CD8-positive, alpha-beta memory T cell (primary cell): ENCODE data around the gene HIVEP2. TPM values are rescaled to one million over a fixed set of nuclear protein-coding genes. Genes with fewer than 3 reads are reported as not detected.

ENCODE experiments used
- CTCF ChIA-PET: fragments of 350-600 bp; sonication (Branson Sonifier 250); formaldehyde crosslinking; loops from one replicate; lab custom pipeline; 2021; ENCODE audit warnings: antibody characterized with exemption; lab: Charles Lee
- POLR2A ChIA-PET: fragments of 350-600 bp; sonication (Branson Sonifier 250); formaldehyde crosslinking; loops from one replicate; lab custom pipeline; 2021; ENCODE audit warnings: antibody characterized with exemption; lab: Charles Lee
- DNase-seq, 5 donors: peaks; one replicate each; pipeline versions ENCODE4 v3.0.0 to v3.0.0-alpha.2; 2020 to 2022; ENCODE audit warnings: mixed read lengths in 1 of 5
- H3K27ac ChIP-seq: one replicate; pipeline ENCODE4 v1.7.0; 2013; ENCODE audit warnings: low read depth, mild to moderate bottlenecking, low read length, moderate library complexity
- H3K27me3 ChIP-seq: 2 replicates; pipeline ENCODE4 v1.7.0; 2013; ENCODE audit warnings: low read length, mild to moderate bottlenecking; ENCODE audit not compliant: insufficient read depth, poor library complexity, severe bottlenecking
- H3K36me3 ChIP-seq: 2 replicates; pipeline ENCODE4 v1.7.0; 2013; ENCODE audit warnings: mild to moderate bottlenecking, low read length, moderate library complexity; ENCODE audit not compliant: insufficient read depth
- H3K4me1 ChIP-seq: 2 replicates; pipeline ENCODE4 v1.7.0; 2013; ENCODE audit warnings: mild to moderate bottlenecking, low read length, moderate library complexity; ENCODE audit not compliant: insufficient read depth
- H3K4me3 ChIP-seq: 2 replicates; pipeline ENCODE4 v1.7.0; 2013; ENCODE audit warnings: mild to moderate bottlenecking, low read length
- H3K9me3 ChIP-seq: 2 replicates; pipeline ENCODE4 v1.7.0; 2013; ENCODE audit warnings: mild to moderate bottlenecking, low read length
- H3K27ac Mint-ChIP-seq, 8 donors: one replicate each; pipeline ENCODE4 v1.8.0; 2020 to 2021; ENCODE audit warnings: mixed read lengths in 8 of 8, mild to moderate bottlenecking in 6 of 8, inconsistent platforms in 3 of 8, moderate library complexity in 3 of 8
- H3K27me3 Mint-ChIP-seq, 2 donors: one replicate each; pipeline ENCODE4 v1.8.0; 2020 to 2021; ENCODE audit warnings: mixed read lengths in 2 of 2, mild to moderate bottlenecking in 1 of 2, moderate library complexity in 1 of 2
- H3K36me3 Mint-ChIP-seq, 3 donors: one replicate each; pipeline ENCODE4 v1.8.0; 2020 to 2021; ENCODE audit warnings: mixed read lengths in 3 of 3, inconsistent platforms in 1 of 3, mild to moderate bottlenecking in 1 of 3
- H3K4me1 Mint-ChIP-seq, 3 donors: one replicate each; pipeline ENCODE4 v1.8.0; 2020 to 2021; ENCODE audit warnings: mixed read lengths in 3 of 3, inconsistent platforms in 1 of 3, mild to moderate bottlenecking in 1 of 3
- H3K4me3 Mint-ChIP-seq, 7 donors: one replicate each; pipeline ENCODE4 v1.8.0; 2020 to 2021; ENCODE audit warnings: mixed read lengths in 7 of 7, mild to moderate bottlenecking in 6 of 7, moderate library complexity in 4 of 7, inconsistent platforms in 2 of 7
- H3K9me3 Mint-ChIP-seq, 5 donors: one replicate each; pipeline ENCODE4 v1.8.0; 2020 to 2022; ENCODE audit warnings: mixed read lengths in 5 of 5, mild to moderate bottlenecking in 3 of 5, moderate library complexity in 2 of 5, inconsistent platforms in 1 of 5
- polyA plus RNA-seq: library from polyadenylated mRNA; unstranded; fragments of 300-500 nt; fragmentation: Illumina TruSeq; gene quantifications from one replicate; pipeline ENCODE4 v1.2.3, GENCODE V29; 2021
- total RNA-seq, 2 experiments: library from RNA; stranded (reverse); gene quantifications; one replicate each; pipeline ENCODE4 v1.2.3, GENCODE V29; 2021

HIVEP2 gene
- total and polyA plus RNA-seq, 3 experiments from 2014 or later, result 15.4 to 37.2 (median 37.1) TPM

DNA sequence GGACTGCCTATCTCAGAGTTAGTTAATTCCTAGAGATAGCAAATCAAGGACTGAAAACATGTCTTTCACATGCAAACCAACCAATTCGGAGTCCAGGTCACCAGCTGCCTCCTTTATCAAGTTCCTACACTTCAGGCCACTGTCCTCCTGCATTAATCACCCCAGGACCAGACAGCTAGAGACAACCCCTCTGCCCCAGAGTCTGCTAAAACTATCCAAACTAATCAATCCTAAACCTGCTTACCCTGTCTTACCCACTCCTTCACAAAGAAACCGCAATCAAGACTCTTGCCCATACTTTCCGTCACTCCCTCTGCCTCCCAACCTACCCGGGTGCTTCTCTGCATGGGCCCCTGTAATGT is 207.0 kb downstream of the HIVEP2 start:
- no peak overlapping the region for H3K4me3 ChIP-seq
- Mint-ChIP-seq H3K36me3 (no peaks in the 10 kb centered on the region), H3K27ac (no peak overlapping the region), H3K27me3 (no peaks in the 10 kb centered on the region), H3K4me3 (no peak overlapping the region), H3K9me3 (no peaks in the 10 kb centered on the region), H3K4me1 (no peaks in the 10 kb centered on the region)
- CTCF ChIA-PET, result no interaction called here
- no peaks in the 10 kb centered on the region for H3K9me3 ChIP-seq
- POLR2A ChIA-PET, result no interaction called here
- no peaks in the 10 kb centered on the region for H3K27me3 ChIP-seq
- H3K4me1 ChIP-seq, result no peaks in the 10 kb centered on the region
- no peak overlapping the region for H3K27ac ChIP-seq
- no peaks in the 10 kb centered on the region for H3K36me3 ChIP-seq
- DNase-seq, result no peak

GRCh38 chr6:142737368-142738034 is 207.5 kb downstream of the HIVEP2 start:
- POLR2A ChIA-PET, result no interaction called here
- Mint-ChIP-seq H3K36me3 (no peaks in the 10 kb centered on the region), H3K27ac (no peak overlapping the region), H3K4me3 (no peak overlapping the region), H3K9me3 (no peaks in the 10 kb centered on the region), H3K27me3 (no peaks in the 10 kb centered on the region), H3K4me1 (no peaks in the 10 kb centered on the region)
- no peaks in the 10 kb centered on the region for H3K9me3 ChIP-seq
- CTCF ChIA-PET, result no interaction called here
- H3K27ac ChIP-seq, result no peak overlapping the region
- no peaks in the 10 kb centered on the region for H3K4me1 ChIP-seq
- H3K27me3 ChIP-seq, result no peaks in the 10 kb centered on the region
- H3K36me3 ChIP-seq, result no peaks in the 10 kb centered on the region
- no peak overlapping the region for H3K4me3 ChIP-seq
- DNase-seq, result no peak

DNA sequence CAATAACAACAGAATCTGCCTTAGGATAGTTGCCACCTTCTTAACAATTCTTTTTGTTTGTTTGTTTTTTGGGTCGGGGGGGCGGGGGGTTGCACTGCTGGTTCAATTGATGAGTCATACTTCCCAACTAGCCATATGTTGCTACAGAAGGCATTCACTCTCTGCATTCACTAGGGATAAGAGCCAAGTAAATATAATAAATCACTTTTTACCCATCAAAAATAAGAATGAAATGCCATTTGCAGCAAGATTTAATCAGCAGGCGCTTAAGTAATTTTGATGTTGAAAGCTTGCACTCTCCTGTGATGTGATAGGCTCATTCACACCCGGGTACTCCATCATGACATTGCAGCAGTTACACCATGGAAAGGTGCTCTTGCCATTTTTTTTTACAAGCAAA is 209.8 kb downstream of the HIVEP2 start:
- H3K36me3 ChIP-seq, result no peaks in the 10 kb centered on the region
- Mint-ChIP-seq H3K9me3 (no peaks in the 10 kb centered on the region), H3K27me3 (no peaks in the 10 kb centered on the region), H3K27ac (no peak overlapping the region), H3K4me1 (no peaks in the 10 kb centered on the region), H3K4me3 (no peak overlapping the region), H3K36me3 (no peaks in the 10 kb centered on the region)
- no peaks in the 10 kb centered on the region for H3K9me3 ChIP-seq
- DNase-seq, result no peak
- no peak overlapping the region for H3K27ac ChIP-seq
- no peaks in the 10 kb centered on the region for H3K27me3 ChIP-seq
- no peaks in the 10 kb centered on the region for H3K4me1 ChIP-seq
- H3K4me3 ChIP-seq, result no peak overlapping the region
- ChIA-PET CTCF (no interaction called here), POLR2A (no interaction called here)

- Mint-ChIP-seq H3K27me3 (peaks cover 0 to 12% of the 10 kb centered on the region in 2 donors), H3K36me3 (no peaks in the 10 kb centered on the region), H3K27ac (no peak overlapping the region), H3K4me1 (peaks cover 4 to 15% (median 11%) of the 10 kb centered on the region in 3 donors), H3K9me3 (no peaks in the 10 kb centered on the region), H3K4me3 (no peak overlapping the region)
- Histone ChIP-seq H3K36me3 (no peaks in the 10 kb centered on the region), H3K27me3 (no peaks in the 10 kb centered on the region), H3K4me1 (peaks cover 10% of the 10 kb centered on the region), H3K27ac (no peak overlapping the region), H3K4me3 (no peak overlapping the region), H3K9me3 (no peaks in the 10 kb centered on the region)
- ChIA-PET POLR2A (no interaction called here), CTCF (no interaction called here)
- peak in 1 of 5 donors; percentile 4 for DNase-seq
Observed at GRCh38 chr6:142732790-142733189, 212.2 kb downstream of the HIVEP2 start.

DNA sequence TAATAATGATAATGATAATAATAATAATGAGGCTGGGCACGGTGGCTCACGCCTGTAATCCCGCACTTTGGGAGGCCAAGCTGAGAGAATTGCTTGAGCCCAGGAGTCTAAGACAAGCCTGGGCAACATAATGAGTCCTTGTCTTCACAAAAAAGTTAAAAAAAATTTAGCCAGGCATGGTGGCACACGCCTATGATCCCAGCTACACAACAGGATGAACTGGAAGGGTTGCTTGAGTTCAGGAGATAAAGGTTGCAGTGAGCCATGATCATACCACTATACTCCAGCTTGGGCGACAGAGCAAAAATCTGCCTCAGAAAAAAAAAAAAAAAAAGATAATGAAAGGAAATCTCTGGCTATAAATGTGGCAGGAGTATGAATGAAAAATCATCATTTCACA is 213.4 kb downstream of the HIVEP2 start:
- no peak for DNase-seq
- H3K4me1 Mint-ChIP-seq, result peaks cover 4 to 15% (median 11%) of the 10 kb centered on the region in 3 donors
- no peaks in the 10 kb centered on the region for H3K9me3 Mint-ChIP-seq
- H3K4me3 ChIP-seq, result no peak overlapping the region
- ChIA-PET POLR2A (no interaction called here), CTCF (interaction anchor here (1.2 kb wide), 1 partner anchor 39 kb away, joined by 3 read pairs; no protein-coding TSS in a partner anchor)
- no peaks in the 10 kb centered on the region for H3K27me3 ChIP-seq
- no peak overlapping the region for H3K27ac Mint-ChIP-seq
- H3K36me3 Mint-ChIP-seq, result no peaks in the 10 kb centered on the region
- H3K36me3 ChIP-seq, result no peaks in the 10 kb centered on the region
- H3K27me3 Mint-ChIP-seq, result peaks cover 3 to 19% of the 10 kb centered on the region in 2 donors
- no peak overlapping the region for H3K4me3 Mint-ChIP-seq
- no peaks in the 10 kb centered on the region for H3K9me3 ChIP-seq
- H3K27ac ChIP-seq, result no peak overlapping the region
- peaks cover 10% of the 10 kb centered on the region for H3K4me1 ChIP-seq

GRCh38 chr6:142729618-142730017 is 215.4 kb downstream of the HIVEP2 start:
- POLR2A ChIA-PET, result no interaction called here
- Mint-ChIP-seq H3K27me3 (peaks cover 4 to 35% of the 10 kb centered on the region in 2 donors), H3K4me1 (peaks cover 4 to 15% (median 11%) of the 10 kb centered on the region in 3 donors), H3K9me3 (no peaks in the 10 kb centered on the region), H3K27ac (no peak overlapping the region), H3K36me3 (no peaks in the 10 kb centered on the region), H3K4me3 (peak overlapping the region in 1 of 7 donors; percentile 46)
- Histone ChIP-seq H3K36me3 (no peaks in the 10 kb centered on the region), H3K9me3 (no peaks in the 10 kb centered on the region), H3K4me3 (no peak overlapping the region), H3K27me3 (no peaks in the 10 kb centered on the region), H3K4me1 (peaks cover 10% of the 10 kb centered on the region), H3K27ac (no peak overlapping the region)
- no peak for DNase-seq
- CTCF ChIA-PET, result no interaction called here

- Histone ChIP-seq H3K36me3 (no peaks in the 10 kb centered on the region), H3K9me3 (no peaks in the 10 kb centered on the region), H3K4me3 (no peak overlapping the region), H3K27ac (no peak overlapping the region), H3K4me1 (peaks cover 10% of the 10 kb centered on the region), H3K27me3 (no peaks in the 10 kb centered on the region)
- H3K27me3 Mint-ChIP-seq, result peaks cover 4 to 35% of the 10 kb centered on the region in 2 donors
- H3K4me3 Mint-ChIP-seq, result peak overlapping the region in 1 of 7 donors; percentile 51
- CTCF ChIA-PET, result no interaction called here
- H3K27ac Mint-ChIP-seq, result no peak overlapping the region
- no peak for DNase-seq
- peaks cover 4 to 15% (median 11%) of the 10 kb centered on the region in 3 donors for H3K4me1 Mint-ChIP-seq
- H3K36me3 Mint-ChIP-seq, result no peaks in the 10 kb centered on the region
- POLR2A ChIA-PET, result no interaction called here
- no peaks in the 10 kb centered on the region for H3K9me3 Mint-ChIP-seq
Observed at GRCh38 chr6:142728910-142729481, 216.0 kb downstream of the HIVEP2 start.

DNA sequence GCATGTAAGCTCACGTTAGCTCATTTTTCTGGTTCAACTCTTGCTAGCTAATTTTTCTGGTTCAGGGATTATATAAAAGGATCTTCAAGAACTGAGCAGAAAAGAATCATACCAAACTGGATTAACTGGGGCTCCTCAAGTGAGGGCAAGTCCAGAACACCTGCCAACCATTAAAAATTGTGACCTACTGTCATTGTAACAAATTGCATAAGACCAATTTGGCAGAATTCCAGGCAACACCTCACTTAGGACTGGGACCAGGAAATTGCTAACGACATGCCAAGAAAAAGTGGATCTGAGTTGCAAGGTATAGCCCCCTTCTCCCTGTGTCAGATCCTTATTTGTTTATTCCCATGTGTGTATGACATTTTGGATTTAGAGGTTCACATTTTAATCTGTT is 216.6 kb downstream of the HIVEP2 start:
- Mint-ChIP-seq H3K27me3 (peaks cover 4 to 38% of the 10 kb centered on the region in 2 donors), H3K27ac (no peak overlapping the region), H3K4me3 (no peak overlapping the region), H3K9me3 (no peaks in the 10 kb centered on the region), H3K4me1 (peaks cover 4 to 15% (median 11%) of the 10 kb centered on the region in 3 donors), H3K36me3 (no peaks in the 10 kb centered on the region)
- Histone ChIP-seq H3K4me1 (peaks cover 10% of the 10 kb centered on the region), H3K36me3 (no peaks in the 10 kb centered on the region), H3K27ac (no peak overlapping the region), H3K9me3 (no peaks in the 10 kb centered on the region), H3K27me3 (no peaks in the 10 kb centered on the region), H3K4me3 (no peak overlapping the region)
- POLR2A ChIA-PET, result no interaction called here
- no peak for DNase-seq
- CTCF ChIA-PET, result no interaction called here
